ENCODE measurements around the gene OPCML.

OPCML gene

DNA sequence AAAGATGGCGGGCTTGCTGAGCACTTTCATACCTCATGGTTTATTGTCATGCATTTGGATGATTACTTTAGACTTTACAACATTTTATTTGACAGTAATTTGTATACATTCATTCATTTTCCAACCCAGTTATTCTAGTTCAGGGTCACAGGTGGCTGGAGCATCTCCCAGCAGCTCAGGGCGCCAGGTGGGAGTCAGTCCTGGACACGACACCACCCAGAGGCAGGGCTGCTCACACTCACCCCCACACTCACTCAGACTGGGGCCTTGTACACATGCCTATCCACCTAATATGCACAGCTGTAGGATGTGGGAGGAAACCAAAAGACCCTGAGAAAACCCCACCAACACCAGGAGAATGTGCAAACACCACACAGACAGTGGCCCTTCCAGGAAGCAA is 123.9 kb downstream of the OPCML start:
- no peak for DNase-seq

DNA sequence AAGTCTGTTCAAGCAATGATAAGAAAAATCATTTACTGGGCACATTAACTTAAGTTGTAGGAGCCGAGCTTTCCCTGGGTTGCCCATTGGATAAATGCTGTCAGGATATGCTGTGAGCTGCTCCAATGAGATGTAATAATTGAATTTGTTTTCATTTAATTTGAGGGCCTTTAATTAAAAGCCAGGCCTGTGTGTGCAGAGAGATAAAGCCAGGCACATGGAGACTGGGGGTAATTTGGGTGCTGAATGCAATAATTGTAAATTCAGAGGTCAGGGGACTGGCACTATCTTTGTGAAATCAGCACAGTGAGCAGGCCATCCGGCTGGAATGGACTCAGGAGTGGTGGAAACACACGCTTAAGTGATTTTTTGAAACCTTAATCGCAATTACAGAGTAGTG is 125.8 kb downstream of the OPCML start:
- no peak for DNase-seq

GRCh38 chr11:133403900-133404299 is 128.4 kb downstream of the OPCML start:
- DNase-seq = no peak

DNA sequence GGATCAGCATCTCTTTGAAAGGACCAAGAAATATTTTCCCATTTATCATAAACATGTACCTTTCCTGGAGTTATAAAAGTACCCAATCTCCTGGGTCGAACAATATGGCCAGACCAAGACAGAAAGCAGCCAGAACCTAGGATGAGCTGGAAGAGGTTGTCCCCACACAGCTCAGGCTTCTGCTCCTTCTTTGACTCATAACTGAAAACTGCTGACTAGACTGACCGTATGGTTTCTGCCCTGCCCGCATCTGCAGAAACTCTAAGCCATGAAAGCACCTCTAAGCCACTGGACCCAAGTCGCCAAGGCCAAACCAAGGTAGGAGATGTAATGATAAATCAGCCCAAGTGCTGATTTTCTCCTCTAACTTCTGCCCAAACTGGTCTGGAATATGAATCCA is 129.8 kb downstream of the OPCML start:
- DNase-seq = no peak

- DNase-seq = no peak
Observed at GRCh38 chr11:133399855-133400625, 132.3 kb downstream of the OPCML start.

DNA sequence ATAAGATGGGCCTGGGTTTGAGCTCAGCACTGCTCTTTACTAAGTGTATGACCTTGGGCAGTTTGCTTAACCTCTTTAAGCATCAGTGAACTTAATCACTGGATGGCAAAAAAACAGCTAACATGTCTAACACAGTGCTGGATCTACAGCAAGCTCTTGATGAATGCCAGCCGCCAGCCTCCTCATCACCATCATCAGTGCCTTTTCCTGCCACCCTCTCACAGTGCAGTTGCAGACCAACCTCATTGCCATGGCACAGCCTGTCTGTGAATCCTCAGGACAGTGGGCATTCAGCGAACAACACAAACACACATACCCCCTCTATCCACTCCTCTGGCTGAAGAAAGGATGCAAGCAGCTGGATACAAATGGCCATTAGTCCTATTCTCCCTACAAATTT is 133.0 kb downstream of the OPCML start:
- no peak for DNase-seq

DNA sequence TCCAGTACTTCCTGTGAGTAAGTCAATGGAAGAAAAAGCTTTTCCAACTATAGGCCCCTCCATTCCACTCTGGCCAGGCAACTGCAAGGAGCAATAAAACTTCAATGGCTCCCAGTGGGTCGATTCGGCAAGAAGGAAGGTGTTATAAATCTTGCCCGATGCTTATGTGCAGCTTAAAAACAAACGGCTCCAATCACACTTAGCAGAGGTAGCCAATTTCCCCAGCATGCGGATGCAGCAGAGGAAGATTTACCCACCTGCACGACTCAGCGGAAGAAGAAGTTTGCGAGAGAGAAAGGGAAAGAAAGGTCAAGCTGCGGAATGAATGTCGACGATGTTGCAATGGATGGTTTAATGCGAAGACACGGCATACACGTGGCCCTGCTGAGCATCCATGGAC is 141.5 kb downstream of the OPCML start:
- no peak for DNase-seq

DNA sequence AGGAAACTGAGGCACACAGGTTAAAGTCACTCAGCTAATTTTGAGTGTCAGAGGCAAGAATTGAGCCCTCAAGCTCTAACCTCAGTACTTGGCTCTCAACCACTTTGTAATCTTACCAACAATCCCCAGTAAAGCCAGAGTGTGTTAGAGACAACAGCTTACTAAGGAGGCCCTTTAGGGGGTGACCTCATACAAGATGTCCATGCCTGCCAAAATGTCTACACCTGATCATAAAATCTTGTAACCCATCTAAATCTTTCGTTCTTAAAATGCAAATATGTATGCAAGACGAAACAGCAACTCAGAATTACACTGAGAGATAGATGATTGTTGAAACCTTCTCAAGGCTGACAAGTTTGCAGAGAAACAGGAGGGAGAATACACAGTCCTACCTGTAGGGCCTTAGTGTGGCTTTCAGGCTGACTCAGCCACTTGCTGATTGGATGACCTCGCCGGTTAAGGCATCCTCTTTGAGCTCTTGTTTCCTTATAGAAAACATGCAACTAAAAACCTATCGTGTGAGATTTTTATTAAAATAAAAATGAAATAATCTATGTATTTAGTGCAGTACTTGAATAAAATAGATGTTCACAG is 143.2 kb downstream of the OPCML start:
- no peak for DNase-seq

GRCh38 chr11:133388260-133388659 is 144.0 kb downstream of the OPCML start:
- no peak for DNase-seq

GRCh38 chr11:133386852-133387251 is 145.4 kb downstream of the OPCML start:
- DNase-seq = no peak

GRCh38 chr11:133386262-133386661 is 146.0 kb downstream of the OPCML start:
- DNase-seq = no peak

- no peak for DNase-seq
Observed at GRCh38 chr11:133385781-133386180, 146.5 kb downstream of the OPCML start.

GRCh38 chr11:133384731-133385130 is 147.6 kb downstream of the OPCML start:
- no peak for DNase-seq

DNA sequence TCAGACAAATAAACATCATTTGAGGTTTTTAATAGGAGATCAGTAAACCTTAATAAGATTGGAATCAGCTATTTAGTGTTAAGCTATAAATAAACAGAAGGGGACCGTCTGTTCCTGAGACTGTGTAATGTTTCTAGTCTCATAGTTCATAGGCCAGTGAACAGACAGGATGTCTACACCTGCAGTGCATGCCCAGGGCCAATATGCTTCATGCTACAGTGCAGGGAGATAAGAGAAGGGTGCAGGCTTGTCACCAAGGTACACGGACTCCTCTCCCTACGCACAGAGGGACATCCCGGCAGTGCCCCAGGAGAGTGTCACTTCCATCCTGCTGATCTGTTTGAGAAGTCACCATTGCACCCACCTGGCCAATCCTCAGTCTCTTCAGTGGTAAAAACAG is 148.6 kb downstream of the OPCML start:
- DNase-seq = no peak

DNA sequence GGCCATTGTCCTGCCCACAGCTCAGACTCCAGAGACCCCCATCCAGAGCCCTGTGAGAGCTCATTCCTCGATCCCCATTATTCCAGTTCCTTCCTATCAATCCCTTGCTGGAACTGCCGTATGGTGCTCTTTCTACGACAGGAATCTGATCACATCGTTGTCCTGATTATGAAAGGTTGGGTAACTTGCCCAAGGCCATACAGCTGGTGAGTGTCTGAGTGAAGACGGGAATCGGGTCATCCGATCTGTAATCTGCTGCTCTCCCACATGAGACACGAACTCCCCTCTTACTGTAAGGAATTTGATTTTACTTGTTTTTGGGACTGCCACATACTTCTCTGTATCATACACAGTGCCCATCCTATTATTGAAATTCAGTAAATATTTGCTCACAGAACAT is 149.1 kb downstream of the OPCML start:
- DNase-seq = no peak

DNA sequence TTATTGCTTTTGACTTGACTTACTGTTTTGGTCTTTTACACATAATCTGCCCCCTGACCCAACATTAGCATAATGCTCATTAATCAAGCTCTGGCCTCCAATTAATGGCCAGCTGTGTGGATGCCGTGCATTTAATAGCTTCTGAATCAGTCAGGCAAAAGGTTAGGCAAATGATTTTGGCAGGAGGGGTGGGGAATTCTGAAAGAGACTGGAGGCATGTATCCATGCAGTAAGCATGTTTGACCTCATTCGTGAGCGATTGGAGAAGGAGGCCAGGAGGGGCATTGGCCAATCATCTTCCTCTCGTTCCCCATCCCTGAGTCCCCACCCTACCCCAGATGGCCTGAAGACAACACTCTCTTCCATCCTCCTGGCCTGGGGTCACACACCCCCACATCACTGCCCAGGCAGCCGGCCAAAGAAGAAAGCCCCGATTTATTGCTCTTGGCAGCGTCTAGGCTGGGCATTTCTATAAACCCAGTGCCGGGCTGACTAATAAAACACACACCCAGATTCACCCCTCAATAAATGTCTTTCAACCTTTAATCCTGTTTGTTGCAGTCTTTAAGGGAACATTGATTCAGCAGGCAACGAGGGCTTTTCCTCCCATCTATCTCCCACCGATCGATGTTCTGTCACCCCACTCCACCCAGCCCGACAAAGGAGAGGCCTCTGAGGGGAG is 150.0 kb downstream of the OPCML start:
- no peak for DNase-seq

DNA sequence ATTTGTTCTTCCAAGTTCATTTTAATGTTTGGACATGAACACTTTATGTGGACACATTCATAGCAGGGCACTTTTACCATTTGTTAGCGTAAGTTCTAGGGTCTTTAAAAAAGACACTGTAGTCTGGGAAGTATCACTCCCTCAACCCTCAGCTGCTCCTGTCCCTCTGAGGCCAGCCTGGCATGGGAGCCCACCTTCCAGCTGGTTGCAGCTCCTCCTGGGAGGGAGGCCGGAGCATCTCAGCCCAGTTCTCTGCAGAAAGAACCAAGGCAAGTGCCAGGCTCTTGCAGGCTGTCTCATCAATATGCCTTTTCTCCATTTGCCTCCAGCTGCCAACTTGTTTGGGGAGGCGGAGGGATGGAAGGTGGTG is 150.6 kb downstream of the OPCML start:
- no peak for DNase-seq

DNA sequence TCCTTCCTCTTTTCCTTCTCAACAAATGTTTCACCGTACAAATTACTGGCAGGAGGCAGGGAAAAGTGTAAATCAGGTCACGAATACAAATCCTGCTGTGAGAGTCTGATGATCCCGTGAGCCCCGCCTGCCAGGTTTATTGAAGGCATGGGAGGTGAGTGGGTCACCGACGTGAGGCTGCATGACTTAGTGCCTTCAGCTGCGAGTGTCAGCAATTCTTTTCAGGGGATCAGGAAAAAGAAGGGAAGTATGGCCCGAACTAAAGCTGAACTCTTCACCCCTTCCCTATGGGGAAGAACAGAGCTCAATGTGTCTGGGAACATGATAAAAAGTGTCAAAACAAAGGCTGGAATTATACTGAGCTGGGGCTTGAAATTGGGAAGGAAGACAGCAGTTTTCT is 166.2 kb downstream of the OPCML start:
- no peak for DNase-seq

GRCh38 chr11:133362916-133363315 is 169.4 kb downstream of the OPCML start:
- no peak for DNase-seq

GRCh38 chr11:133362156-133362555 is 170.1 kb downstream of the OPCML start:
- DNase-seq = no peak

DNA sequence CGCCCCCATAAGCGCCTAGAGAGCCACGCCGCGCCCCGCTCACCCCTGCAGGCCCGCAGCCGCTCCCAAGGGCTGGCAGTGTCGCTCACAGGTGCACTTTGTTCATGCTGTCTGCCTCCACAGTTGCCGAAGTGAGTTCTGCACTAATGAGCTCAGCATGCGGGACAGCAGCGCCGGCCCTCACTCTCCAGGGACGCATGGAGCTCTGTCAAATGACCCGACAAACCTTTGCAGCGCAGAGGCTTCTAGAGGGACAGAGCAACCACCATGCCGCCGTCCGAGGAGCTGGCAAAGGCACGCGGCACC is 170.7 kb downstream of the OPCML start:
- no peak for DNase-seq

DNA sequence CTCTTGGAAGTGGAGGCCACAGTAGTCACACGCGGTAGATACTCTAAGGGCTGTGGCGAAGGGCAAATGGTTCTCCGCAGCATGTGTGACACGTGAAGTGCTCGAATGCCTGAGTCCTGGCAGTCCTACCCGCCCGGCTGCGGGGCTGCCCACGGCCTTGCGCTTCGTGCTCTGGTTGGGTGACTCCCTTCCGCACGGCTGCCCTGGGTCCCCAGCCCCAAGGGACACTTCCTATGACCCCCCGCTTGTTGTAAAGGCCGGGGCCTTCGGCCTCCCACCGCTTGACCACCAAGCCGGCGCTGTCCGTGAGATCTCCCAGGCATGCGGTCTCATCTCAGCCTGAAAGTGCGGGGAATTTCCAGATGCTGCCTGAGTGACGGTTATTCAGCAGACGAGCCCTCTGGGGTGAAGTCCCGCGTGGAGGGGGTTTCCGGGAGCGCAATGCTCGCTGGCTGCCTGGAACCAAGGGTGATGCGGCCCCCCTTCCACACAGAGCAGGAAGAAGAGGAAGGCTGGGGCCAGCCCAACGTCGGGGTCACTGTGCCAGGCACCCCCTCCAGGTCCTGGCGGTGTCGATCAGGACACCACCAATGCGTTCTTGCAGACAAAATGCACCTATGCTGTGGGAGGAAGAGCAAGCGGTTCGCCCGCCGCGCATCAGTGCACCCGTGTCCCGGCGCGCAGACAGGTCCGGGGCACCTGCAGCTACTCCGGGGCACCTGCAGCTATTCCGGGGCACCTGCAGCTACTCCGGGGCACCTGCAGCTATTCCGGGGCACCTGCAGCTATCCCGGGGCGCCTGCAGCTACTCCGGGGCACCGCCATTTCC is 171.2 kb downstream of the OPCML start:
- no peak for DNase-seq

- DNase-seq = no peak
Observed at GRCh38 chr11:133355095-133355494, 177.2 kb downstream of the OPCML start.

DNA sequence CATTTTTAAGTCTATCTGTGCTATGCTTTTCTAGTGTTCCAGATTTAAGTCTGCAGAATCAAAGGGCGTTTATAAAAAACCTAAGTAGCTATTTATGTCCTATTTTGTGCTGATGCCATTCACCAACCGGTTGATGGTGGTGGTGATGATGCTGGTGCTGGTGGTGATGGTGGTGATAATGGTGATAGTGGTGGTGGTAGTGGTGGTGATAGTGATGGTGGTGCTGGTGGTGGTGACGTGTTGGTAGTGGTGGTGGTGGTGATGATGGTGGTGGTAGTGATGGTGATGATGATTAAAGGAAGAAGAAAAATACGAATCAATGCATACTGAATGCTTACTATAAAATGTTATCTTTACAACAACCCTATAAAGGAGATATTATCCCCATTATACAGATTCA is 178.2 kb downstream of the OPCML start:
- no peak for DNase-seq
